SK-N-SH (cell line): ENCODE results near the gene WDFY2.

ENCODE experiments used
- CTCF ChIP-seq: fragments of 200-600 bp; sonication (generic); IDR thresholded peaks from 2 replicates; pipeline ENCODE4 v1.6.1; 2017; ENCODE audit warnings: antibody characterized with exemption, mild to moderate bottlenecking, moderate library complexity
- EP300 ChIP-seq, 2 experiments: IDR thresholded peaks; 2 replicates each; pipeline versions ENCODE4 v1.4.0 to v1.6.1; 2012; ENCODE audit warnings: borderline replicate concordance in 1 of 2, low read depth in 1 of 2, low read length in 1 of 2
- EZH2phosphoT487 ChIP-seq: fragments of 200-600 bp; sonication (generic); IDR thresholded peaks from 2 replicates; pipeline ENCODE4 v1.6.1; 2017; ENCODE audit warnings: low read depth, mixed run types, mild to moderate bottlenecking, antibody characterized with exemption, moderate library complexity, borderline replicate concordance
- JUND ChIP-seq: IDR thresholded peaks from 2 replicates; pipeline ENCODE4 v1.4.0; 2012
- POLR2AphosphoS5 ChIP-seq: IDR thresholded peaks from 2 replicates; pipeline ENCODE4 v1.6.1; 2012; ENCODE audit warnings: low read depth, low read length
- REST ChIP-seq: IDR thresholded peaks from 2 replicates; pipeline ENCODE4 v1.6.1; 2012; ENCODE audit warnings: mild to moderate bottlenecking, low read depth, low read length, moderate library complexity
- TAF1 ChIP-seq: IDR thresholded peaks from 2 replicates; pipeline ENCODE4 v1.6.1; 2012; ENCODE audit warnings: low read depth, mild to moderate bottlenecking, low read length, moderate library complexity, borderline replicate concordance
- TEAD4 ChIP-seq: IDR thresholded peaks from 2 replicates; pipeline ENCODE4 v1.4.0; 2012; ENCODE audit warnings: mild to moderate bottlenecking, borderline replicate concordance; ENCODE audit not compliant: insufficient read depth
- YY1 ChIP-seq: IDR thresholded peaks from 2 replicates; pipeline ENCODE4 v1.4.0; 2012; ENCODE audit warnings: low read depth, mild to moderate bottlenecking

- TF ChIP-seq REST (no peak), CTCF (no peak), YY1 (no peak), POLR2AphosphoS5 (no peak), TEAD4 (no peak), TAF1 (no peak), EP300 (IDR thresholded peaks at IDR 0.05; ENCODE audit: borderline replicate concordance in 1 of 2, low read depth in 1 of 2, low read length in 1 of 2) (no peak), EZH2phosphoT487 (no peak), JUND (no peak)
Measured at GRCh38 chr13:51673165-51673564, 88.9 kb downstream of the WDFY2 start.
